ENCODE measurements around the gene PAPLN.

Gene PAPLN

DNA sequence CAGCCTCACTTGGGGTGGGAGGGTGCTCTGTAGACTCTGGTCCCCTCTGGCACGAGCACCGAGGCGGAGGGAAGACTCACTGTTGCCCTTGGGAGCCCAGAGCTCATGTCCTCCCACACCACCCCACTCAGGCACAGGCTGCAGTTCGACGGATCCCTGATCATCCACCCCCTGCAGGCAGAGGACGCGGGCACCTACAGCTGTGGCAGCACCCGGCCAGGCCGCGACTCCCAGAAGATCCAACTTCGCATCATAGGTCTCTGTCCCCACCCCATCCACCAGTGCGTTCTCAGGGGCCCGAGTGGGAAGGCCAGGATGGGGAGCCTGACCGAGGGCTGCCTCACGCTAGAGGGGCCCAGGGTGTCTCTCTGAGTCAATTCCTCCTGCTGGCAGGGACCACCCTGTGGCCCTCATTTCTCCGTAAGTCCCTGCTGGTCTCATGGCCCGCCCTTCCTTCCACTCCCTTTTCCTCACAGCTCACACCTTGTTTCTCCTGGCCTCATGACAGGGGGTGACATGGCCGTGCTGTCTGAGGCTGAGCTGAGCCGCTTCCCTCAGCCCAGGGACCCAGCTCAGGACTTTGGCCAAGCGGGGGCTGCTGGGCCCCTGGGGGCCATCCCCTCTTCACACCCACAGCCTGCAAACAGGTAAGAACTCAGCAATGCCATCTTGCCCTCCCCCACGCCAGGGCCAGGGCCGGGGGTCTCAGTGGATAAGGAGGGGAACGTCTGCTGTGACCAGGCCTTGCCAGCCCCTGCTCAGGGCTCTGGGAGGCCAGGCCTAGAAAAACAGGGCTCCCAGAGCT lies 27.0 kb downstream of the PAPLN start:
- DNase-seq (ENCODE audit: low read depth): no peak
- no peak overlapping the region for H3K4me3 ChIP-seq (ENCODE audit: low read depth, low read length)
- TF ChIP-seq, protein P1, sequence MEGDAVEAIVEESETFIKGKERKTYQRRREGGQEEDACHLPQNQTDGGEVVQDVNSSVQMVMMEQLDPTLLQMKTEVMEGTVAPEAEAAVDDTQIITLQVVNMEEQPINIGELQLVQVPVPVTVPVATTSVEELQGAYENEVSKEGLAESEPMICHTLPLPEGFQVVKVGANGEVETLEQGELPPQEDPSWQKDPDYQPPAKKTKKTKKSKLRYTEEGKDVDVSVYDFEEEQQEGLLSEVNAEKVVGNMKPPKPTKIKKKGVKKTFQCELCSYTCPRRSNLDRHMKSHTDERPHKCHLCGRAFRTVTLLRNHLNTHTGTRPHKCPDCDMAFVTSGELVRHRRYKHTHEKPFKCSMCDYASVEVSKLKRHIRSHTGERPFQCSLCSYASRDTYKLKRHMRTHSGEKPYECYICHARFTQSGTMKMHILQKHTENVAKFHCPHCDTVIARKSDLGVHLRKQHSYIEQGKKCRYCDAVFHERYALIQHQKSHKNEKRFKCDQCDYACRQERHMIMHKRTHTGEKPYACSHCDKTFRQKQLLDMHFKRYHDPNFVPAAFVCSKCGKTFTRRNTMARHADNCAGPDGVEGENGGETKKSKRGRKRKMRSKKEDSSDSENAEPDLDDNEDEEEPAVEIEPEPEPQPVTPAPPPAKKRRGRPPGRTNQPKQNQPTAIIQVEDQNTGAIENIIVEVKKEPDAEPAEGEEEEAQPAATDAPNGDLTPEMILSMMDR (IDR thresholded peaks at IDR 0.05; ENCODE audit: low read depth, low read length): no peak
- TF ChIP-seq, protein P2, sequence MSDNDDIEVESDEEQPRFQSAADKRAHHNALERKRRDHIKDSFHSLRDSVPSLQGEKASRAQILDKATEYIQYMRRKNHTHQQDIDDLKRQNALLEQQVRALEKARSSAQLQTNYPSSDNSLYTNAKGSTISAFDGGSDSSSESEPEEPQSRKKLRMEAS (IDR thresholded peaks at IDR 0.05; ENCODE audit: low read depth, low read length): no peak
- TF ChIP-seq POLR2A (IDR thresholded peaks at IDR 0.05; ENCODE audit: extremely low read depth, insufficient read length) (no peak), MYC (IDR thresholded peaks at IDR 0.05; ENCODE audit: low read depth, low read length) (no peak)

DNA sequence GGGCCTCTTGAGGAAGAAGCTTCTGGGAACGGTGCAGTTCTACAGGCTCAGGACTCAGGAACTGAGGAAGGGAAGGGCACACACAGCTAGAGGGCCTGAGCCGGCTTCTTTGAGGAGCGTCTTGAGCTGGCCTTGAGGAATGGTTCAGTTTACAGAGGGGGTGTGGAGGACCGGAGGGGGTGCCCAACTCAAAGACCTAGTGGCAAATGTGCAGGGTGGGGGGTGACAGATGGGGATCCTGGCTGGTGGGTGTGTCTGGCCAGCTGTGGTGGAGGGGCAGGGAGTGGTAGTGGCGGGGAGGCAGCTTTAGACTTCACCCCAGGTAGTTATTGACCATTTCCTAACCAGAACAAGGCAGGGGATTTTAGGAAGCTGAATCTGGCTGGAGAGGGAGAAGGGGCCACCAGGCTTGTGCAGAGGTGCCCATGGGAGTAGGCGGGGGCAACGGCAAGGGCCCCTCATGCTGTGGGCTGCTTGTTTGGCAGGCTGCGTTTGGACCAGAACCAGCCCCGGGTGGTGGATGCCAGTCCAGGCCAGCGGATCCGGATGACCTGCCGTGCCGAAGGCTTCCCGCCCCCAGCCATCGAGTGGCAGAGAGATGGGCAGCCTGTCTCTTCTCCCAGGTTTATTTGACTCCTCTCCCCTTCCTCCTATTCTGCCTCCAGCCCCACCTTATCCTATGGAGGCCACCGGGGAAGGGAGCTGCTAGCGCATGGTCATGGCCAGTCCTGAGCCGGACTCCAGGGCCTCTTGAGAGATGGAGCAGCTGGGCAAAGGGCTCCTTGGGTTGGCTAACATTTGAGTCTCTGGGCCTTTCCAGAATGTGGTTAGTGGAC lies 27.8 kb downstream of the PAPLN start:
- no peak overlapping the region for H3K4me3 ChIP-seq (ENCODE audit: low read depth, low read length)
- no peak for DNase-seq (ENCODE audit: low read depth)
- TF ChIP-seq, protein P2 (IDR thresholded peaks at IDR 0.05; ENCODE audit: low read depth, low read length): no peak
- TF ChIP-seq MYC (IDR thresholded peaks at IDR 0.05; ENCODE audit: low read depth, low read length) (no peak), POLR2A (IDR thresholded peaks at IDR 0.05; ENCODE audit: extremely low read depth, insufficient read length) (no peak)
- TF ChIP-seq, protein P1 (IDR thresholded peaks at IDR 0.05; ENCODE audit: low read depth, low read length): no peak

DNA sequence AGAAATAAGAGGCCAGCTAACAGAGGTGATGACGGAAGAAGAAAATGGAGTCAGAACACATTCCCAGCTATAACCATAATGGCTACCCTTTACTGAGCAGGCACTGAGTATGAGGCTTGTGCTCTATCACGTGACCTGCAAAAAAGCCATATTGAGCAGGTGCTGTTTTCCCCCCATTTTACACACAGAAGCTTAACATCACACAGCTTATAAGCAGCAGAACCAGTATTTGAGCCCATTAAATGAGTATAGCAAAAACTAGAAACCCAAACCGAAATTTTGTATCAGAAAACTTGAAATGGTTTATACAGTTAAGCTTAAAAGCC lies 28.4 kb downstream of the PAPLN start:
- TF ChIP-seq, protein P1 (IDR thresholded peaks at IDR 0.05; ENCODE audit: low read depth, low read length): no peak
- no peak for TF ChIP-seq MYC (IDR thresholded peaks at IDR 0.05; ENCODE audit: low read depth, low read length)
- no peak for TF ChIP-seq POLR2A (IDR thresholded peaks at IDR 0.05; ENCODE audit: extremely low read depth, insufficient read length)
- TF ChIP-seq, protein P2 (IDR thresholded peaks at IDR 0.05; ENCODE audit: low read depth, low read length): no peak
- H3K4me3 ChIP-seq (ENCODE audit: low read depth, low read length): no peak overlapping the region
- DNase-seq (ENCODE audit: low read depth): no peak

DNA sequence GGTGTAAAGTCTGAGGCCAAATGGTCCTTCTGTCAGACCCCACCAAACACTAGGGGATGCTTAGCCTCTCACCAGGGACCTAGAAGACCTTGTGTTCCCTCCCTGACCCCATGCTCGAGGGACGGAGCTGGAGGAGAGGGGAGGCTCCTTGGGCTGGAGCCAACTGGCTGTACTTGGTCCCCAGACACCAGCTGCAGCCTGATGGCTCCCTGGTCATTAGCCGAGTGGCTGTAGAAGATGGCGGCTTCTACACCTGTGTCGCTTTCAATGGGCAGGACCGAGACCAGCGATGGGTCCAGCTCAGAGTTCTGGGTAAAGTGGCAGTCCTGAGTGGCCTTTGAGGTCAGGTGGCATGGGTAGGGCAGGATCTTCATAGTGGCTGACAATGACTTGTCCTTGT lies 29.0 kb downstream of the PAPLN start:
- DNase-seq (ENCODE audit: low read depth): no peak
- TF ChIP-seq MYC (IDR thresholded peaks at IDR 0.05; ENCODE audit: low read depth, low read length): no peak
- TF ChIP-seq, protein P1 (IDR thresholded peaks at IDR 0.05; ENCODE audit: low read depth, low read length): no peak
- TF ChIP-seq, protein P2 (IDR thresholded peaks at IDR 0.05; ENCODE audit: low read depth, low read length): no peak
- TF ChIP-seq POLR2A (IDR thresholded peaks at IDR 0.05; ENCODE audit: extremely low read depth, insufficient read length): no peak
- H3K4me3 ChIP-seq (ENCODE audit: low read depth, low read length): no peak overlapping the region

DNA sequence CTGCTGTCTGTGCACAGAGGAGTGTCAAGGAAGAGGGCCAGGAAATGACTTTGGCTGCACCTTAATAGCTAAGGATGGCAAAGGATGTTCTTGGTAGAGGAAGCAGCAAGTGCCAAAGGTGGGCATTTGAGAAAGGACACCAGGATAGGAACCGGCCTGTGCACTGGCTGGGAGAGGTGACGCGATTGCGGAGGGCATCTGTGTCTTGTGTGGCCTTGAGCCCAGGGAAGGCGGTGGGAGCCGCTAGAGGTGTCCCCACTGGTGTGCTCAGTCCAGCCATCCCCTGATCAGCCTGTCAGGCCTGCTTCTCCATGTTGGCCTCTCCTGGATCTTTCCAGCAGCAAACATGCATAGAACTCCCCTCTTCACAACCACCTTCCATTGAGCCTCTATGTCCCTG lies 30.2 kb downstream of the PAPLN start:
- no peak for DNase-seq (ENCODE audit: low read depth)
- no peak for TF ChIP-seq POLR2A (IDR thresholded peaks at IDR 0.05; ENCODE audit: extremely low read depth, insufficient read length)
- TF ChIP-seq, protein P2 (IDR thresholded peaks at IDR 0.05; ENCODE audit: low read depth, low read length): no peak
- no peak for TF ChIP-seq MYC (IDR thresholded peaks at IDR 0.05; ENCODE audit: low read depth, low read length)
- TF ChIP-seq, protein P1 (IDR thresholded peaks at IDR 0.05; ENCODE audit: low read depth, low read length): no peak
- H3K4me3 ChIP-seq (ENCODE audit: low read depth, low read length): no peak overlapping the region

Data from NB4 (cell line).